GM12878 (cell line): ENCODE results near the gene RALGPS1. TPM values are rescaled to one million over a fixed set of nuclear protein-coding genes. Genes with fewer than 3 reads are reported as not detected.

Experiments
- ATAC-seq: fragments of 200-7000 bp; cut with Tn5 transposase; 3 replicates; pipeline ENCODE4 v1.9.1; 2020; ENCODE audit warnings: mild to moderate bottlenecking, moderate library complexity
- BruUV-seq: library from RNA; stranded (reverse); fragments of 400-500 nt; replicated peaks from 2 replicates; lab custom pipeline; 2021; lab: Mats Ljungman, UMichigan
- CTCF ChIA-PET: fragments of 300-600 bp; sonication (Branson Sonifier 250); formaldehyde crosslinking; extraction: SDS; loops from one replicate; lab custom pipeline; 2021; ENCODE audit warnings: inconsistent platforms; lab: Yijun Ruan, JAX
- POLR2A ChIA-PET: fragments of 350-600 bp; formaldehyde crosslinking; extraction: SDS; loops from one replicate; lab custom pipeline; 2021; ENCODE audit warnings: inconsistent platforms; lab: Charles Lee
- RAD21 ChIA-PET: fragments of 300-600 bp; sonication (Branson Sonifier 250); formaldehyde crosslinking; loops from one replicate; lab custom pipeline; 2023; ENCODE audit warnings: antibody characterized with exemption; ENCODE audit not compliant: unreplicated experiment; lab: Charles Lee
- SMC1A ChIA-PET: fragments of 300-600 bp; sonication (Branson Sonifier 250); formaldehyde crosslinking; loops from one replicate; lab custom pipeline; 2023; ENCODE audit not compliant: unreplicated experiment, uncharacterized antibody; lab: Charles Lee
- DNase-seq: peaks from one replicate; pipeline ENCODE4 v3.0.0-alpha.2; 2011; ENCODE audit warnings: low read depth, low spot score
- FAIRE-seq: peaks from 3 replicates; lab custom pipeline; 2011; peaks lifted over from hg19 to GRCh38; lab: Jason Lieb, UNC
- H2AFZ ChIP-seq: 2 replicates; pipeline ENCODE4 v1.6.0; 2011; ENCODE audit warnings: low read depth, low read length, control low read depth; ENCODE audit not compliant: control insufficient read depth
- H3K27ac ChIP-seq: 2 replicates; pipeline ENCODE4 v1.5.1; 2011; ENCODE audit warnings: control low read depth; ENCODE audit not compliant: control insufficient read depth, insufficient read depth
- H3K27me3 ChIP-seq, 2 experiments: replicated peaks in 1 of 2; 2 replicates each; pipeline versions ENCODE4 v1.6.0 to v1.6.1; 2011; ENCODE audit warnings: low read length in 1 of 2; ENCODE audit not compliant: control insufficient read depth in 2 of 2, insufficient read depth in 2 of 2
- H3K36me3 ChIP-seq, 2 experiments: 2 replicates each; pipeline ENCODE4 v1.5.1; 2011; ENCODE audit warnings: low read length in 1 of 2; ENCODE audit not compliant: control insufficient read depth in 2 of 2, insufficient read depth in 2 of 2
- H3K4me1 ChIP-seq: 2 replicates; pipeline ENCODE4 v1.6.1; 2011; ENCODE audit warnings: mild to moderate bottlenecking, low read length, moderate library complexity, mixed read lengths; ENCODE audit not compliant: control insufficient read depth, insufficient read depth
- H3K4me2 ChIP-seq: 2 replicates; pipeline ENCODE4 v1.6.0; 2011; ENCODE audit warnings: control low read depth; ENCODE audit not compliant: control insufficient read depth, insufficient read depth
- H3K4me3 ChIP-seq: fragments of 200-600 bp; sonication (generic); 2 replicates; pipeline ENCODE4 v1.5.1; 2016
- H3K79me2 ChIP-seq: 2 replicates; pipeline ENCODE4 v1.6.0; 2011; ENCODE audit warnings: low read length; ENCODE audit not compliant: control insufficient read depth, insufficient read depth
- H3K9ac ChIP-seq: 2 replicates; pipeline ENCODE4 v1.8.0; 2011; ENCODE audit warnings: low read length, control low read depth, mixed read lengths; ENCODE audit not compliant: control insufficient read depth, insufficient read depth
- H3K9me3 ChIP-seq: replicated peaks from 3 replicates; pipeline ENCODE4 v1.5.1; 2011; ENCODE audit warnings: mild to moderate bottlenecking, low read length; ENCODE audit not compliant: control insufficient read depth, insufficient read depth
- H4K20me1 ChIP-seq: 2 replicates; pipeline ENCODE4 v1.6.0; 2011; ENCODE audit not compliant: control insufficient read depth, insufficient read depth
- BACH1 ChIP-seq: fragments of 450-650 bp; IDR thresholded peaks from 2 replicates; pipeline ENCODE4 v1.6.1; 2017; ENCODE audit warnings: mild to moderate bottlenecking, borderline replicate concordance
- BCL3 ChIP-seq: IDR thresholded peaks from 2 replicates; pipeline ENCODE4 v1.6.1; 2011; ENCODE audit warnings: borderline replicate concordance, low read depth, mild to moderate bottlenecking, moderate library complexity, low read length; ENCODE audit not compliant: insufficient read depth, poor library complexity, severe bottlenecking
- CHD2 ChIP-seq: IDR thresholded peaks from 2 replicates; pipeline ENCODE4 v1.6.1; 2011; ENCODE audit warnings: low read depth, low read length, improper control_type of control experiment, borderline replicate concordance
- DPF2 ChIP-seq: fragments of 450-650 bp; IDR thresholded peaks from 2 replicates; pipeline ENCODE4 v1.6.1; 2017; ENCODE audit warnings: mild to moderate bottlenecking
- EP300 ChIP-seq, 2 experiments: fragments of 150-350 bp in 1 of 2; IDR thresholded peaks; 2 replicates each; pipeline ENCODE4 v1.6.1; 2011 to 2012; ENCODE audit warnings: low read depth in 2 of 2, low read length in 2 of 2, borderline replicate concordance in 1 of 2, improper control_type of control experiment in 1 of 2, inconsistent platforms in 1 of 2; ENCODE audit not compliant: control insufficient read depth in 1 of 2
- HDGF ChIP-seq: fragments of 450-650 bp; IDR thresholded peaks from 2 replicates; pipeline ENCODE4 v1.6.1; 2016; ENCODE audit warnings: antibody characterized with exemption
- IKZF1 ChIP-seq: fragments of 450-650 bp; conservative IDR thresholded peaks from 2 replicates; pipeline ENCODE4 v1.6.1; 2017; ENCODE audit warnings: antibody characterized with exemption, mild to moderate bottlenecking
- IKZF2 ChIP-seq, 2 experiments: fragments of 450-650 bp; IDR thresholded peaks; 2 replicates each; pipeline ENCODE4 v1.6.1; 2017; ENCODE audit warnings: mild to moderate bottlenecking in 2 of 2, moderate library complexity in 2 of 2
- MEF2B ChIP-seq: fragments of 450-650 bp; IDR thresholded peaks from 2 replicates; pipeline ENCODE4 v1.6.1; 2018; ENCODE audit warnings: mild to moderate bottlenecking, moderate library complexity; ENCODE audit not compliant: partially characterized antibody, poor library complexity, severe bottlenecking
- RAD21 ChIP-seq: IDR thresholded peaks from 2 replicates; pipeline ENCODE4 v1.6.1; 2011; ENCODE audit warnings: mild to moderate bottlenecking, low read depth, low read length, moderate library complexity; ENCODE audit not compliant: insufficient read depth
- RBBP5 ChIP-seq: fragments of 200-600 bp; sonication (generic); conservative IDR thresholded peaks from 2 replicates; pipeline ENCODE4 v1.6.1; 2016
- RCOR1 ChIP-seq: conservative IDR thresholded peaks from 2 replicates; pipeline ENCODE4 v1.6.1; 2012; ENCODE audit warnings: low read depth, low read length, improper control_type of control experiment
- RELB ChIP-seq: fragments of 450-650 bp; IDR thresholded peaks from 2 replicates; pipeline ENCODE4 v1.6.1; 2017; ENCODE audit warnings: low read depth, mild to moderate bottlenecking, moderate library complexity
- SKIL ChIP-seq: fragments of 450-650 bp; IDR thresholded peaks from 2 replicates; pipeline ENCODE4 v1.6.1; 2017; ENCODE audit warnings: mild to moderate bottlenecking, low read depth, inconsistent platforms; ENCODE audit not compliant: poor library complexity, severe bottlenecking
- TAF1 ChIP-seq: IDR thresholded peaks from 2 replicates; pipeline ENCODE4 v1.6.1; 2011; ENCODE audit warnings: mild to moderate bottlenecking, low read depth, low read length, borderline replicate concordance
- ZBTB33 ChIP-seq: fragments of 450-650 bp; IDR thresholded peaks from 2 replicates; pipeline ENCODE4 v1.6.1; 2017; ENCODE audit warnings: mild to moderate bottlenecking
- WGBS: methylation state at CpG from one replicate; pipeline ENCODE4 v1.1.6; 2016; ENCODE audit warnings: low lambda C conversion rate; ENCODE audit not compliant: insufficient replicate concordance, insufficient coverage; ENCODE audit errors: missing lambda C conversion rate; 5-methylcytosine and 5-hydroxymethylcytosine counted together
- in situ Hi-C: fragments of 300-500 bp; cut with MboI; formaldehyde crosslinking; loops from 9 replicates; pipeline ENCODE4 v1.14.3; 2018; ENCODE audit warnings: mixed read lengths
- intact Hi-C: fragments of 100-400 bp; cut with micrococcal nuclease; formaldehyde crosslinking; loops from one replicate; pipeline ENCODE4 v1.14.2; 2022; ENCODE audit not compliant: unreplicated experiment
- polyA plus RNA-seq, 11 experiments: library from polyadenylated mRNA; depleted of rRNA in 4 of 11; unstranded in 6 of 11; stranded (reverse) in 5 of 11; fragments of >200 nt; fragmentation: Nextera tagmentation in 4 of 11; fragmentation: Illumina TruSeq in 1 of 11; extraction: Ambion mirVana in 4 of 11; extraction: Trizol in 1 of 11; gene quantifications; 1 replicate in 1 of 11; 2 replicates in 10 of 11; pipeline versions ENCODE4 v1.2.1 to v1.2.3, GENCODE V29; 2011 to 2016; ENCODE audit warnings: inconsistent platforms in 2 of 11, missing spikeins in 2 of 11, low read depth in 1 of 11
- total RNA-seq, 4 experiments: library from RNA; depleted of rRNA in 3 of 4; stranded (reverse); fragments of >200 nt in 3 of 4; fragmentation: Illumina TruSeq in 1 of 4; extraction: Trizol in 1 of 4; gene quantifications; 2 replicates each; pipeline versions ENCODE4 v1.2.1 to v1.2.3, GENCODE V29; 2013 to 2021

The RALGPS1 gene
- total and polyA plus RNA-seq, 10 of the 15 experiments (the other 5 are each of a cell fraction or from before 2014, with no cell fraction given) = 0.13 to 5.6 (median 2.7) TPM

- Histone ChIP-seq H3K27me3 (no peaks in the 10 kb centered on the region), H3K9me3 (no peaks in the 10 kb centered on the region), H3K4me3 (no peak overlapping the region), H3K4me2 (peak overlapping the region; percentile 63), H3K79me2 (no peaks in the 10 kb centered on the region), H2AFZ (no peak overlapping the region), H3K36me3 (no peaks in the 10 kb centered on the region), H3K4me1 (peaks cover 46% of the 10 kb centered on the region), H3K27ac (no peak overlapping the region), H3K9ac (no peak overlapping the region), H4K20me1 (no peaks in the 10 kb centered on the region)
- DNase-seq (no peak), ATAC-seq (peak; percentile 69), FAIRE-seq (no peak)
- in situ Hi-C loops = no loop called here
- POLR2A ChIA-PET = interaction anchor here (0.6 to 5.9 kb wide), 7 partner anchors 18 to 176 kb away, joined by 3 to 51 read pairs (median 5); no protein-coding TSS in a partner anchor
- 50% methylated on average over 6 of the region's 6 CpGs for WGBS
- no TSS peak for BruUV-seq
- RAD21 ChIA-PET = interaction anchor here (0.9 to 8.1 kb wide), 13 partner anchors 13 to 191 kb away, joined by 3 to 157 read pairs (median 6); no protein-coding TSS in a partner anchor
- intact Hi-C loops = no loop called here
- SMC1A ChIA-PET = interaction anchor here (0.6 to 8.8 kb wide), 22 partner anchors 11 to 190 kb away, joined by 3 to 188 read pairs (median 4); no protein-coding TSS in a partner anchor
- CTCF ChIA-PET = interaction anchor here (1.1 to 5.5 kb wide), 9 partner anchors 11 to 163 kb away, joined by 3 to 53 read pairs (median 5); no protein-coding TSS in a partner anchor
- TF ChIP-seq RBBP5 (no peak), HDGF (peak; percentile 24; the same call in 1 of the 2 replicates), RCOR1 (0 out of 2 replicates have a peak, but pooled peaks have one; percentile 35), IKZF2 (IDR thresholded peaks at IDR 0.05) (peak; percentile 58 to 85; a peak in 3 of 4 replicates), BCL3 (no peak), EP300 (IDR thresholded peaks at IDR 0.05; ENCODE audit: borderline replicate concordance in 1 of 2, control insufficient read depth in 1 of 2, low read depth in 2 of 2, low read length in 2 of 2) (peak in 1 of 2 experiments; percentile 37; a peak in 1 of 4 replicates), CHD2 (peak; percentile 16; the same call in 1 of the 2 replicates), ZBTB33 (no peak), MEF2B (peak; percentile 26), RELB (peak; percentile 73; the same call in 1 of the 2 replicates), IKZF1 (peak; percentile 81), TAF1 (no peak), DPF2 (peak; percentile 85), BACH1 (no peak), RAD21 (no peak), SKIL (peak; percentile 98)
Observed at GRCh38 chr9:127007638-127008037, 93.1 kb downstream of the RALGPS1 start.
